NCI-H2196 (cell line): Measurements from ENCODE around the gene BPIFB6.
"Not testable (repeated sequence)": the region's sequence is repeated elsewhere in the genome, so short reads cannot be mapped to it uniquely, and the experiment has no call there.

ENCODE experiments used
- DNase-seq: peaks from one replicate; lab custom pipeline; 2025; ENCODE audit not compliant: unreplicated experiment; lab: John Stamatoyannopoulos, UW

BPIFB6 gene

DNA sequence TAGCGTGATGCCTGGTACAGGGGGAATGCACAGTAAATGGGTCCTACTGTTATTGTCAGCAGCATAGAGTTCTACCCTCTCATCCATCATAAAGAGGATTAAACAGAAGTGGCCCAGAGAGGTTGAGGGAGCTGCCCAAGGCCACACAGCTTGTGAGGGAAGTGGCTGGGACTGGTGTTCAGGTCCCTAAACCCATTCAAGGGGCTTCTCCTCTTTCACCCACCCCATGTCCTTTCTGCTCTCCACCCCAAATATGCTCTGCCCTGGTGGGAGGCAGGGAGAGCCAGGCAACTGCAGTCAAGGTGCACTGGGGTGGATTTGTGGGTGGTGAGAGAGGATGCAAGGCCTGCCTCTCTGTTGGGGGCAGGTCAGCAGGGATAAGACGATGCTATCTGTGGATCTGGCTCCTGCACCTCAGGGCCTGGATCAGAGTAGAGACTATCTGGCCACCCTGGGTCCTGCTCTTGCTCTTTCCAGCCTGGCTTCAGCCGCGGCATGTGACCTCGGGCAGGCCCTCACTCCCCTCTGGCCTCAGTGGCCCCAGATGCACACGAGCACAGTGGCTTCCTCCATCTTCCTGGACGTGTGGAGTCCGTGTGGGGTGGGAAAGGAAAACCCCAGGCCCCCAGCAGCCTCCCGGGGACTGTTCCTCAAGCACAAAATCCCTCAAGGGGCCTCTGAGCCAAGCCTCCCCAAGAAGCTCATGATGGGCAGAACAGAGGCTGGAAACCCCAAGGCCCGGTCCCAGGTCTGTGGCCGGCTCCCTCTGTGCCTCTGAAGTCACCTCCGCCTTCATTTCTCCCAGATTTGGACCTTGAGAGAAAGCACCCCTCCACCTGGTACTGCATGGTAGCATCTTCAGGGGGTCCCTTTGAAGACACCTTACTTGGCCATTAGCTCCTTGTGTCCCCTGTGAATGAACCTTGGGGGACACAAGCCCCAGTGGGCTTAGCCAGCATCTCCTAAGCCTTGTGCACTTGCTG is 3.4 kb upstream of the BPIFB6 start:
- no peak for DNase-seq

DNA sequence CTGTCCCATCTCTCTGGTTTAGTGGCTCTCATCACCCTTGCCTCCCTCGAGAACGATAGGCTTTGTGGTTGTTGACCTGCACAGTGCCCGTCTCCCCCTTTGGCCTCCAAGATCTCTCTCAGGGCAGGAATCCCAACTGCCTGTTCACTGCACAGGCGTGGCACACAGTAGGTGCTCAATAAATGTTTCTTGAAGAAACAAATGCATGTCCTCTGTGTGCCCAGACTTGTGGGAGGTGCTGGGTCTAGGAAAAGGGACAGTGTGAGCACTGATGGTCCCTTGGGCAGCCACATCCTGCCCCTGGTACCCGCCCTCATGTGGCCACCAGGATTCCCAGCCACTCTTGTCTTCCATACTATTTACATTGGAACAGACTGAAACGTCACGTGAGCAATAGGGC is 2.6 kb upstream of the BPIFB6 start:
- no peak for DNase-seq

DNA sequence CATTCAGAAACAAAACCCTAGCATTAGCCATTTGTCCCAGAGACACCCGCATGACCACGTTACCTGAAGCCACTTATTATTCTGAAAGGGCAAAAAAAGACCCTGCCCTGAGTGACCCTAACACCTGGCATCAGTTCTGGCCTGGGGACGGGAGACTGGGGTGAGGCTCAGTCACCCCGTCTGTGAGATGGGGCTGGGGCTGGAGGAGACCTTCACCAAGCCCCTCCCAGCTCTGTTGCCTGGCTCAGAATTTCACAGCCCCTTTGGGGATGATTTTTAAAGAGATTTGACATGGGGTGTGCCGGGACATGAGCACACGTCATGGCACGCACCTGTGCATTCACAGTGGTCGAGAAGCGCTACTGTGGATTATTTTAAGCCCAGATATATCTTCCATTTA is 1.4 kb upstream of the BPIFB6 start:
- no peak for DNase-seq

DNA sequence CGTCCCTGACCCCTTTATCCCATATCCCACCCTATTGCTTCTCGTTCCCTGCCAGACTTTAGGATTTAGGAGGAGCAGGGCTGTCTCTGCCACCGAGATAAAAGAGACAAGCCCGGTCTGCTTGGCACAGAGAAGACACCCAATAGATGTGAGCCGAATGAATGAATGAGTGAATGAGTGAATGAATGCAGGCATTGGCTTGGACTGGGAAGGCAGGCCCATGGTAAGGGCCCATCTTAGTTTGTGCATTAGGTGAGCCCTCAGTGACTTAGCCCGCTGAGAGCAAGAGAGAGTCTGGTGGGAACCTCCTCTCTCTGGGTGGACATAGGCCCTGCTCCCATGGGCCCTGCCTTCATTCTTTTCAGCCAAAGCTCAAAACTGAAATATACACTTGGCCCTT is 879 bp upstream of the BPIFB6 start:
- DNase-seq: no peak

DNA sequence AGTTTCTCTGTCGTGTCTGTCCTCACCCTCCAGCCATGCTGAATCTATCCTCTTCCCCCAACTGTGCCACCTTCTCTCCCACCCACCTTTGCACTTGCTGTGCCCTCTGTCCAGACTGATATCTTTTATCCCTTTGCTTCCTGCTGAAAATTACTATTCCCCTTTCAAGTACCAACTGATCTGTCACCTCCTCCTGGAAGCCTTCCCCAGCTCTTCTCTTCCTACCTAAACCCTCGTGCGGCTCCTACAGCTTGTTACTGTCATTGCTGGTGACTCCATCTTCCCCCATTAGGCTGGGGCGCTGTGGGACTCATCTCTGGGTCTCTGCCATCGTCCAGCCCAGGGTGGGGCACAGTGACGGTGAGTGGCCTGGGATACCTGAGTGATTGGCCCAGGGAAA is 1.1 kb downstream of the BPIFB6 start:
- DNase-seq: no peak

DNA sequence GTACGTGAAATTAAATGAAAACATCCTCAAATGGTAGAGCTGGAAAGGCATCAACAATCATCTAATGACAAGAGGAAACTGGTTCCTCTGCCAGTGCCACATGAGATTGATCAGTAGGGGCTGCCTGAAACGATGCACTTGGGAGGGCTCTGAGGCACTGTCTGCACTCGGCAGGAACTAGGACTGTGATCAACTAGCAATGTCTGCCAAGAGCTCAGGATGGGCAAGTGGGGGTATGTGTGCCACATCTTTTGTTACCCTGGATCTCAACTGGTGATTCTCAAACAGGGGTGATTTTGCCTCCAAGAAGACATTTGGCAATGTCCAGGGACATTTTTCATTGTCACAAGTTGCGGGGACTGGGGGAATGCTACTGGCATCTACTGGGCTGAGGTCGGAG is 1.9 kb downstream of the BPIFB6 start:
- no peak for DNase-seq

DNA sequence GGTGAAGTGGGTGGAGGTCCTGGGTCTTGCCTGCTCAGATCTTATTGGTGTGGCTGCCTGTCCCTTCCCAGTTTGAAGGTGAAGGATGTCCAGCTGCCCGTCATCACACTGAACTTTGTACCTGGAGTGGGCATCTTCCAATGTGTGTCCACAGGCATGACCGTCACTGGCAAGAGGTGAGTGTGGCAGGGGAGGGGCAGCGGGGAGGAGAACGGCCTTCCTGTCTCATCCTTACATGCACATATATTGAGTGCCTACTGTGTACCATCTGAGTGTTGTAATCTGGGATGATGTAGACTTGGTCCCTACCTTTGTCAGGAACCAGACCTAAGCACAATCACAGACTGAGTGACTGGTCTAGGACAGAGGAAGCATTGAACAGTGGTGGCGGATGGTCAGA is 2.7 kb downstream of the BPIFB6 start:
- no peak for DNase-seq

DNA sequence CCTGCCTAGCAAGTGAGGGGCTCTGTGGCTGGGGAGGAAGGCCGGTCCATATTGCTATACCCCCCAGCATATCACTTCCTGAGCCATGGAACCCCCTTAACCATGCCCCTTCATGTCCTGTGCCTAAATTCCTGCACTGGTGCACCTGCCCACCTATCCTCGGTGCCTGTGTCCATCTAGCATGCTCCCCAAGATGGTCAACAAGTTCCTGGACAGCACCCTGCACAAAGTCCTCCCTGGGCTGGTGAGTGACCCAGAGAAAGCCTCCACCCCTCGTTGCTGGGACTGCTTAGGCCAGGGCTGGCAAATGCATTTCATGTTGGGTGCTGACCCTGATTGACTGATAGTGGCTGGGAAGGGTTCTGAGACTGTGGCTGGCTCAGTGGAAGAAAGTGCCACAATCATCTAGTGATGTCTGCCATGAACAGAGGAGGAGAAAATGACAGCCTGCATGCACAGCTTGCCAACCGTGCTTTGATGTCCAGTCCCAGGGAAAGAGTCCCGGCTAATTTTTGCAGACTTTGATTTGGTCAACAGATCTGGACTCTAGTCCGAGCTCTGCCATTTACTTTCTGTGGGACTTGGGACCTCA is 3.5 kb downstream of the BPIFB6 start:
- DNase-seq: no peak

DNA sequence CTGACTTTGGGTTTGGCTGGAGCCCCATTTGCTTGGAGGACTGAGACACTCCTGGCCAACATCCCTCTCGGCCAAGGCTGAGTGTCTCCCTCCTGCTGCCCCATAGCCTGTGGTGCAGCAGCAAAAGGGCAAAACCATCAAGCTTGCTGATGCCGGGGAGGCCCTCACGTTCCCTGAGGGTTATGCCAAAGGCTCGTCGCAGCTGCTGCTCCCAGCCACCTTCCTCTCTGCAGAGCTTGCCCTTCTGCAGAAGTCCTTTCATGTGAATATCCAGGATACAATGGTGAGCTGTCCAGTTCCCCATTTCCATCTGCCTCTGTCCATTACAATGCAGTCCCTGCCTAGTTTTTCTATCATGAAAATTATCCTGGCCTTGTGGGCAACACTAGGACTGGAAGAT is 6.0 kb downstream of the BPIFB6 start:
- no peak for DNase-seq

DNA sequence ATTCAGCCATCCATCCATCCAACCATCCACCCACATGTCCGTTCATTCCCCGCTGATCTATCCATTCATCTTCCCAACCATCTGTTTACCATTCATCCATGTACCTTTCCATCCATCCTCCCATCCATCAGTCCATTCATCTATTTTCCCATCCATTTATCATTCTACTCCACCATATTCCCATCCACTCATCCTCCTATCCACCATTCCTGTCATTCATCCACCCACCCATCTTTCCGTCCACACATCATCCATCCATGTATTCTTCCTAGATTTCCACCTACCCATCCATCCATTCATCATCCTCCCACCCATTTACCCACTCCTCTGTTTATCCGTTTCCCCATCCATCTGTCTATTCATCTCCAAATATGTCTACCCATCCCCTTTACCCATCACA is 6.8 kb downstream of the BPIFB6 start:
- DNase-seq: no peak

DNA sequence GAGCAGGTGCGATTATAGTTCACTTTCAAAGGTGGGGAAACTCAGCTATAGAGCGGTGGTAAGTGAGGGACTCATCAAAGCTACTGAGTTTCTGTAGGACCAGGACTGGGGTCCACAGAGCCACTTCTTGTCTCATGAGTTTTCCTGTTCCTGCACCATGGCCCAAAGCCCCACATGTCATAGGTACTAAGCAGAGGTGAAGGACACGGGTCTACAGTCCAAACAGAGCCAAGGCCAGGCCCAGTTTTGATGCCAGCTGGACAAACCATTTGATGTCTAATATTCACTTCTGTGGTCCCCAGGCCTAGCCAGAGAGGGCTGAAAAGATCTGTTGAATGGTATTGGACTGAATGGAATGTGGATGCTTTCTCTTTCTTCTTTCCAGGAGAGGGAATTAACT is 11.0 kb downstream of the BPIFB6 start:
- no peak for DNase-seq

DNA sequence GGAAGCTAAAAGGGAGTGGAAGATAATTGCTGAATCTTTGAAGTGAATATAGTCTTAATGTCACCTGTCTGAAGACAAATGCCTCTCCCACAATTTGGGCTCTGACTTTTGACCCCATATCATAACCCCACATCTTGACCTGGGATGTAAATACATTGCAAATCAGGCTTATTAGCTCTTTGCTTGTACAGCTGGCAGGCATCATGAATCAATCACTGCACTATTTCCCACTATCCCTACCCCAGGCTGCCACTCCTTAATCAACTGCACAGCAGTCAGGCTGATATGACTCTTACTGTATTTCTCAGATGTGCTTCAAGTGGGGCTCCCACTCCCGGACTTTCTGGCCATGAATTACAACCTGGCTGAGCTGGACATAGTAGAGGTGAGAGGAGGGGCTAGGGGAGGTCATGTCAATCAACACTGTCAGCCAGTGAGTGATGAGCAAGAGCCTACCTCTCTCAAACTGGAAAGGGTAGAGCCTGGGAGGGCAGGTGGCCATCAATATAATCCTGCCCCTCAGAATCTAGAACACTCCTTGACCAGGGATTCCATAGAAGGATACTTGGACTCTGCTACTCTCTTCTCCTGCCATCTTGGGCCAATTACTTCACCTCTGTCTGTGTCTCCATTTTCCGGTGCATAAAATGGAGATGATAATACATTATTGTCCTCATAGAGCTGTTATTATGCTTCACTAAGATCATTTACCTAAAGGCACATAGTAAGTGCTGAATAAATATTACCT is 11.7 kb downstream of the BPIFB6 start:
- DNase-seq: no peak

DNA sequence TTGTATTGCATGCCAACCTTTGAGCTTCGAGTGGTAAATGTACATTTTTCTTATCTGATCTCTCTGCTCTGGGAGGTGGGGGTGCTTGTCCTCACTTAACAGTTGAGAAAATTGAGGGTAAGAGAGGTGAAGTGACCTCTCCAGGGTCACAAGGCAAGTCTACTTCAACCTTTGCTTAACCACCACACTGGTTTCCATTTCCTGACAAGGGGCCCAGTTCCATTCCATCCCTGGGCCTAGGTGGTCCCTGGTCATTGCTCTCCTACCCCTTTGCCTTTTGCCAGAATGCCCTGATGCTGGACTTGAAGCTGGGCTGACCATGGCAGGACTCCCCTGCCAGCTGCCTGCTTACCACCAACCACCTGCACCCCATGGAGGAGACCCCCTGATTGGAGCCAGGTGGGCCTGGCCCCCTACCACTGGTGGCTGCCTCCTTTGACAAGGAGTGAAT is 12.3 kb downstream of the BPIFB6 start:
- no peak for DNase-seq

DNA sequence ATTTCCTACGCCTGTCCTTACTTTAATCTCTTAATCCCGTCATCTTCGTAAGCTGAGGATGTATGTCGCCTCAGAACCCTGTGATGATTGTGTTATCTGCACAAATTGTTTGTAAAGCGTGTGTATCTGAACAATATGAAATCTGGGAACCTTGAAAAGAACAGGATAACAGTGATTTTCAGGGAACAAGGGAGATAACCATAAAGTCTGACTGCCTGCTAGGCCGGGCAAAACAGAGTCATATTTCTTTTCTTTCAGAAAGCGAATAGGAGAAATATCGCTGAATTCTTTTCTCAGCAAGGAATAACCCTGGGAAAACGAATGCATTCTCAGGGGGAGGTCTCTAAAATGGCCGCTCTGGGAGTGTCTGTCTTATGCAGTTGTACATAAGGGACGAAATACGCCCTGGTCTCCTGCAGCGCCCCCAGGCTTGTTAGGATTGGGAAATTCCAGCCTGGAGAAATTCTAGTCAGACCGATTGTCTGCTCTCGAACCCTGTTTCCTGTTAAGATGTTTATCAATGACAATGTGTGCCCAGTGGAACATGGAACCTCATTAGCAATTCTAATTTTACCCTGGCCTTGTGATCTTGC is 13.8 kb downstream of the BPIFB6 start:
- DNase-seq: not testable (repeated sequence)

DNA sequence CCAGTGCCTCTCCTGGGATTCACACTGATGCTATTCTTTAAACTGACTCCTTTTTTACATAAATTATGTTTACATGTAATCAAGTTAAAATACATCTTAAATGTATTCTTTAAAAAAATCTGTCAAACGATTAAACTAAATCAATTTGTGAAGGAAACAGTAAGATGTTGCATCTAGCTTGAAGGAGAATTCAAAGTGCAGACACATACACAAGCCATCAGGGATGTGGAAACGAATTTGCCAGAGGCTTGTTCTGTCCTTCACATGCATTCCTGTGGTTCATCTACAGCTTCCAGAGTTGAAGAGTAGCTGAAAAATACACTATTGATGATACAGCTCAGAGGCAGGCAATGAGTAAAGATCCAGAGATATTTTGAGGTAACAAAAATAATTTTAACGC is 15.0 kb downstream of the BPIFB6 start:
- DNase-seq: no peak

DNA sequence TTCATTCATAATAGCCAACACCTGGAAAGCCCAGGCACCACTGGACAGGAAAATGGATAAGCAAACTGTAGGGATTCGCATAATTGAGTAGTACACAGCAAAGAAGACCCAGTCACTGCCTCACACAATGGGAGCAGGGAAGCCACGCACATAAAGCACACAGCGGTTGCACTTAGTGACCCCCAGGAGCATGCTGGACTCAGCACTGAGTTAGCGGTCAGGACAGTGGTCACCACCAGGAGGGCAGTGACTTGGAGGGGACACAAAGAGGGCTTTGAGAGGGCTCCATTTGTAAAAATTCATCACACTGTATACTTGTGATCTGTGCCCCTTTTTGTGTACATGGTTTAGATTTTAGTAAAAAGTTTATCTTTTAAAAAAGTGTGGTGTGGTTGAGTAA is 19.9 kb downstream of the BPIFB6 start:
- no peak for DNase-seq

DNA sequence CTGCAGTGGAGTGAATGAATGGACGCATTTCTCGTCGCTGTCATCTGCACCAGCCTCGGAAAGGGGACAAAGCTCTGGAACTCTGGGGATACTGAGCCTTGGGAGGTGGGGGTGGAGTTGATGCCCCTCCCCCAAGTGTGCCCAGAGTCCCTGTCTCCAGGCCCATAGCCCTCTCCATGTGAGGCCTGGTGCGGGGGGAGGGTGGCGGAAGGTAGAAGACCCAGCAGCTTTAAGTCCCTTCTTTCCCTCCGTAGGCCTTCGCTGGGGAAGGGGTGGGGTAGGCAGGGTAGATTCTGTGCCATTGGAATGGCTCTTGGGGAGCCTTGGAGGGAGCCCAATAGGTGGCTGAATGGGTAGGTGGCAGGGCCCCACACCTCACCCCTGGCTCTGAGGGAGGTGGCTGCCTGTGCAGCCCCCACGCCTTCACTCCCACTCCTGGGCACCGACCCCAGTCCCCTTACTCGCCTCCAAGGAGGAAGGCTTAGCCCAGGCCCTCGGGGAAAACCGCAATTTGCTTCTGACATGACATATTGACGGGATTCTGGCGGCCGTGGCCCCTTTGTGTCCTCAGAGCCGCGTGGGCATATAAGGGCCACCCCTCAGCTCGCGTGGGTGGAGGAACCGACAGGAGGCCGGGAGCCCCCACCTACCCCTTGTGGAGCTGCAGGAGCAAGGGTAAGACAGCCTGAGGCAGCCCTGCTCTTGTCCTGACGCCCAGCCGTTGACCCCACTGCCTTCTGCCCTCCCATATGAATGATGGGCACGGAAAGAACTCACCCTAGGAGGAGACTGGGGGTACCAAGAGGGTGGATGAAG is 22.1 kb downstream of the BPIFB6 start, which contains the start of gene BPIFB3:
BPIFB3 (plus strand) TSS at position 613 of the 816 bp plus-strand sequence. CDS start 1,533 bp downstream, outside the sequence.
- no peak for DNase-seq

DNA sequence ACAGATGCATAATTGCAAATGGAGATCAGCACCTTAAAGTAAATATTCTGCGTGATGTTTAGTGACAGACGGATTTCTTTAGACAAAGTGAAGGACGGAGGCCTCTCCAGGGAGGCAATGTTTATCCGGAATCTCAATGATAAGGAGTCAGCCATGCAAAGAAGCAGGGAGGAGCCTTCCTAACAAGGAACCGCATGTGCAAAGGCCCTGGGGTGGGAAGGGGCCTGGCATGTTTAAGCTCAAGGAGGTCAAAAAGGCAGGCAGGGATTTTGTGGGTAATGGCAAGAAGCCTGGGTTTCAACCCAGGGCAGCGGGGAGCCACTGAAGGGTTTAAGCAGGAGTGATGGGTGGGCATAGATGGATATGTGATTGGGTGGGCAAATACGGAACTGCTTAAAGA is 22.9 kb downstream of the BPIFB6 start:
- no peak for DNase-seq

DNA sequence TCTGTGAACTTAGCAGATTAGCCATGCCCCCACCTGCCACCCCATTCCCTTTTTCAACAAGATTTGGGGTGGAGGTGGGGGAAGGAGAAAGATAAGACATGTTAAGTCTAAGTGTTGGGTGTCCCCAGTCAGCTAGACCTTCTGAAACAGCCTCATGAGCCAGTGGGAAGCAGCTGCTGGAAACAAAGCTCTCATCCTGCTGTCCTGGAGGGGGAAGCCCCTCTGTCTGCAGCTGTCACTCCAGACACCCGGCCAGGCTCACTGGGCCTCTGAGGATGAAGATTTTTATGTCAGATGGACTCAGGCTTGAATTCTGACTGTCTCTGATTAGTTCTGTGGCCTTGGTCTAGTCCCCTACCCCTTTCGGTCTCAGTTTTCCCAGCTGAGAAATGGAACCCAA is 23.3 kb downstream of the BPIFB6 start:
- no peak for DNase-seq

DNA sequence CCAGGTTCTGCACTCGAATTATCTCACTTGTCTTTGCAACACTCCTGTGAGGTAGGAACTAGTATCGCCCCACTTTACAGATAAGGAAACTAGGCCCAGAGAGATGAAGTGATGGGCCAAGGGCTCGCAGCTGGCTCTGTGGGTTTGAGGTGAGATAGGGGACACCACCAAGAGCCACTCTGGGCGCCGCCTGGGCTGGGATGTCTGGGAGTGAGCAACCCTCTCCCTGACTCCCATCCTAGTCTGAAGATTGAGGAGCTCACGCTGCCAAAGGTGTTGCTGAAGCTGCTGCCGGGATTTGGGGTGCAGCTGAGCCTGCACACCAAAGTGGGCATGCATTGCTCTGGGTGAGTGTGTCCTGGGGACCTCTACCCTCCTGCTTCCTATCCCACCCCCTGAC is 27.7 kb downstream of the BPIFB6 start:
- DNase-seq: no peak
